ENCODE results near the gene CSF3R.

DNA sequence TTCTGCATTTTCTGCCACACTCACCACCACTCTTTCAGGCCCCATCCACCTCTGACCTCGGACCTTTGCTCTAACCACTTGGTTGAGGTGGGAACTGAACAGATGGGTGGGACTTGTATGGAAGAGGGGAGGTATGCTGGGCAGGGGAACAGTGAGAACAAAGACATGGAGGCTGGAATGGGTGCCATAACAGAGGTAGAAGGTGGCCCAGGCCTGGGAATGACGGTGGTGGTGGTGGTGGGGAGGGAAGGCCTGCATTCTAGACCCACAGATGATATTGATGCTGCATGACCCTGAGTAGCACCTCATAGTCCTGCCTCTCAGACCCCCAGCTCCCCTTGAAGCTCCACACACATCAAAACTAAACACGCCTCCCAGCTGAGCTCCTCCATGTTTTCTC lies 5.2 kb upstream of the CSF3R start:
- TF ChIP-seq, protein P1, sequence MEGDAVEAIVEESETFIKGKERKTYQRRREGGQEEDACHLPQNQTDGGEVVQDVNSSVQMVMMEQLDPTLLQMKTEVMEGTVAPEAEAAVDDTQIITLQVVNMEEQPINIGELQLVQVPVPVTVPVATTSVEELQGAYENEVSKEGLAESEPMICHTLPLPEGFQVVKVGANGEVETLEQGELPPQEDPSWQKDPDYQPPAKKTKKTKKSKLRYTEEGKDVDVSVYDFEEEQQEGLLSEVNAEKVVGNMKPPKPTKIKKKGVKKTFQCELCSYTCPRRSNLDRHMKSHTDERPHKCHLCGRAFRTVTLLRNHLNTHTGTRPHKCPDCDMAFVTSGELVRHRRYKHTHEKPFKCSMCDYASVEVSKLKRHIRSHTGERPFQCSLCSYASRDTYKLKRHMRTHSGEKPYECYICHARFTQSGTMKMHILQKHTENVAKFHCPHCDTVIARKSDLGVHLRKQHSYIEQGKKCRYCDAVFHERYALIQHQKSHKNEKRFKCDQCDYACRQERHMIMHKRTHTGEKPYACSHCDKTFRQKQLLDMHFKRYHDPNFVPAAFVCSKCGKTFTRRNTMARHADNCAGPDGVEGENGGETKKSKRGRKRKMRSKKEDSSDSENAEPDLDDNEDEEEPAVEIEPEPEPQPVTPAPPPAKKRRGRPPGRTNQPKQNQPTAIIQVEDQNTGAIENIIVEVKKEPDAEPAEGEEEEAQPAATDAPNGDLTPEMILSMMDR (IDR thresholded peaks at IDR 0.05; ENCODE audit: insufficient read depth, low read depth, low read length), result no peak
- no peak for TF ChIP-seq EZH2 (IDR thresholded peaks at IDR 0.05; ENCODE audit: insufficient read depth, low read length)

Data from astrocyte (in vitro differentiated cells and primary cell).